ENCODE results near the gene LPP. TPM values are rescaled to one million over a fixed set of nuclear protein-coding genes. Genes with fewer than 3 reads are reported as not detected.
A peak's percentile ranks its signal among the peaks of the same experiment; 100 is the strongest.

The LPP gene
- total RNA-seq, 3 donors from 2014 or later: 15.5 to 19.2 (median 16.5) TPM

DNA sequence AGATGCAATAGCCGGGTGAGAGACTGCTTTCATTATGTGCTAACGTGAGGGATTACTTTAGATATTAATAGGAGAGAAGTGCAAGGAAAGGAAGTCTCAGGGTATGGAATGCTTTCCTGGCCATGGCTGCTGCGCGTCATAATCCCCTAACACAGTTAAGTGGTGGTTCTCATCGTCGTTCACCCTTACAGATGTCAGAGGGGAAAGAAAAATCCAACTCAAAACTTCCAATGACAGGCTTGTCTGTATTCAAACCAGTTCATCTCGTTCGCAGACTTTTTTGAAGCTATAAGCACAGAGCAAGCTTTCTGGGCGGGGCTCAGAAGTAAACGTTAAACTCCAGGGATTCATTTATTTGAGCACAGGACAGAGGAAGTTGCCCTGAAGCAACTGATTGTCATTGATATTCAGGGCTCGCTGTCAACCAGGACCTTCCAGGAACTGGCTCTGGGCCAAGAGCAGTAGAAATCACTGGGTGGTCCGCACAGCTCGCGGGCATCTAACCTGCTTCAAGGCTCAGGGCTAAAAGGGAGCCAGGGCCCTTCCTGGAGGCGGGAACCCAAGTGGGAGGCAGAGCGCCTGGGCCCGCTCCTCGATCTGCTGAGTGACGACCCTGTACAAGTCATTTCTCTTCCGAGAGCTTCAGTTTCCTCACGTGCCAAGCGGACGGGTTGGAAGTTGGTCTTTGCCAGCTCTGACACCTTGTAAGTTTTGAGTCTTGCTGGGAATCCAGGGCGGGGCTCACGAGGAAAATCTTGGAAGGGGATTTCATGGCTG lies 1.1 kb upstream of the LPP start:
- peaks cover 67% of the 10 kb centered on the region for H3K4me1 Mint-ChIP-seq (ENCODE audit: low read depth)
- peak overlapping the region; percentile 90 for H3K4me3 Mint-ChIP-seq
- ATAC-seq (no peak), DNase-seq (no peak)
- no peaks in the 10 kb centered on the region for H3K9me3 Mint-ChIP-seq
- no peaks in the 10 kb centered on the region for H3K36me3 Mint-ChIP-seq (ENCODE audit: insufficient read depth)
- no peaks in the 10 kb centered on the region for H3K27me3 Mint-ChIP-seq (ENCODE audit: low read depth)

GRCh38 chr3:188153437-188154013 lies 432 bp upstream of the LPP start:
- peak; percentile 16 to 18 for ATAC-seq
- peak; percentile 28 for DNase-seq
- H3K36me3 Mint-ChIP-seq (ENCODE audit: insufficient read depth): no peaks in the 10 kb centered on the region

DNA sequence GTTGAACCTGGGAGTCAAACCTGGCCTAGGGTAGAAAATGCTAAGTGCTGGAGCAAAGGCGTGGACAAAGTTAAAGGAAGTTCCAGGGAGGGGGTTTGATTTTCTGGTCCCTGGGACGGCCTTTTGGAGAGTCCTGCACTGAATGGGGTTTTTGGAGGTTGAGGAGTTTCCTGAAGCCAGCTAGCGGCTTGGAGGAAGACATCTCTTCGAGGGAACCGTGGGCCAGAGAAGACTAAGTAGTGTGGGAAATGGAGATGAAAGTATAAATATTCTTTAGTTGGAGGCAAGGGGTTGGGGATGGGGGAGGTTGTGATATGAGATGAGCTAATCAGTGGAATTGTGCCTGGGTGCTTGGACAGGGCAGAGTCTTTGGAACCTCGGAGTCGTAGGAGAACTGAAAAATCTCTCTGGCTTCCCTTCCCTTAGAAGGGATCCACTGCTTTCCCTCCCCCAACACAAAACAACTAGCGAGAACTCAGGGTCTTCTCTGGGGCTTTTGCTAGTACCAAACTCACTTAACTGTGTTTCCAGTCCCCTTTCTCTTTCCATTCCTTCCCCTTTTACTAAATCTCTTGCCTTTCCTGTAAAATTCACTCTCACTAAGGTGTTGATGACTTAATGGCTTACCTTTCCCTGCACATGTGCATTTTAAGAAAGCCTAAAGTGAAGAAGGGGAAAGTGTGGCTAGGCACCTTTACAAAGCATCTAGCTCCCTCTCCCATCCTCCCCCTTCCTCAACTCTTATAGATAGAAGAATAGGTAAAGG lies 1.0 kb downstream of the LPP start:
- no peak for DNase-seq
- Mint-ChIP-seq H3K4me1 (ENCODE audit: low read depth) (peaks cover 69% of the 10 kb centered on the region), H3K36me3 (ENCODE audit: insufficient read depth) (no peaks in the 10 kb centered on the region)

More at GRCh38 chr3:188153437-188154013, 432 bp upstream of the LPP start:
- Mint-ChIP-seq H3K27me3 (ENCODE audit: low read depth) (no peaks in the 10 kb centered on the region), H3K9me3 (no peaks in the 10 kb centered on the region), H3K4me3 (peak overlapping the region; percentile 90), H3K4me1 (ENCODE audit: low read depth) (peaks cover 66% of the 10 kb centered on the region)

DNA sequence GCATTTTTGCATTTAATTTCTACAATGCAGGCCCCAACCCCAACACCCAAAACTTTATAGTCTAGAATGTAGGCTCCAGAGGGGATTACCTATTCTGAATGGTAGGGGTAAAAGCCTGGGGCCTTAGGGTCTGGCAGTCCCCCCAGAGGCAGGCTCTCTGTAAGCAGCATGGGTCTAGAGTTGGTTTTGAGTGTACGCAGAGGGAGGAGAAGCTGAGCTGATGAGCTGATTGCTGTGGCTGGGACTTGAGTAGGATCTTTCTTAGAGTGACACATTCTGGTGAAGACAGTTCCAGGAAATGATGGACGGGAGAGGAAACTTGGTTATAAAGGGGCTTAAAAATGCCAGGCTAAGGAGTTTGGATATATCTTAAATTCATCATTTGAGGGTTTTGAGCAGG lies 2.1 kb downstream of the LPP start:
- DNase-seq: no peak
- peaks cover 72% of the 10 kb centered on the region for H3K4me1 Mint-ChIP-seq (ENCODE audit: low read depth)

More for the DNA sequence above, 1.0 kb downstream of the LPP start:
- Mint-ChIP-seq H3K9me3 (no peaks in the 10 kb centered on the region), H3K4me3 (peak overlapping the region; percentile 84), H3K27me3 (ENCODE audit: low read depth) (no peaks in the 10 kb centered on the region)
- ATAC-seq: no peak

GRCh38 chr3:188157407-188157806 lies 3.5 kb downstream of the LPP start:
- no peaks in the 10 kb centered on the region for H3K27me3 Mint-ChIP-seq (ENCODE audit: low read depth)
- ATAC-seq (no peak), DNase-seq (no peak)
- H3K4me1 Mint-ChIP-seq (ENCODE audit: low read depth): peaks cover 69% of the 10 kb centered on the region
- H3K4me3 Mint-ChIP-seq: no peak overlapping the region
- H3K36me3 Mint-ChIP-seq (ENCODE audit: insufficient read depth): peaks cover 9% of the 10 kb centered on the region
- H3K9me3 Mint-ChIP-seq: no peaks in the 10 kb centered on the region

More for the DNA sequence above, 2.1 kb downstream of the LPP start:
- ATAC-seq: no peak
- no peaks in the 10 kb centered on the region for H3K9me3 Mint-ChIP-seq
- H3K27me3 Mint-ChIP-seq (ENCODE audit: low read depth): no peaks in the 10 kb centered on the region
- H3K4me3 Mint-ChIP-seq: peak overlapping the region; percentile 84
- peaks cover 7% of the 10 kb centered on the region for H3K36me3 Mint-ChIP-seq (ENCODE audit: insufficient read depth)

DNA sequence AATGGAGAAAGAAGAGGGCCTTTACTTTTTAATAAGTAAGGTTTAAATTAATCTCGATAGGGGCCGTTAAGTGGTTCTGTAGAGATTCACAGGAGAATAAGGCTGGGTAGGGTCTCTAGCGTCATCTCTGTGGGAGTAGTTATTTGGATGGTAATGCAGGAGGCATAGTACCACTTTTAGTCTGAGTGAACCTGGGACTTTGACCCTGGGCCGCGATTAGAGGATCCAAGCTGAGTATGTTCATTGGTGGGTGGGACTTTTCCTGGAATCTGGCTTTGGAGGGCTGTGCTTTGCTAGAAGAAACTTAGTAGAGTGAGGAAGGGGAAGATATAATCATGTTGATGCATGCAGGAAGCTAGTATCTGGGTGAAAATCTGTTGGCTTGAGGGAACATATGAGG lies 4.0 kb downstream of the LPP start:
- Mint-ChIP-seq H3K4me1 (ENCODE audit: low read depth) (peaks cover 67% of the 10 kb centered on the region), H3K36me3 (ENCODE audit: insufficient read depth) (peaks cover 9% of the 10 kb centered on the region), H3K27me3 (ENCODE audit: low read depth) (no peaks in the 10 kb centered on the region), H3K9me3 (no peaks in the 10 kb centered on the region), H3K4me3 (no peak overlapping the region)
- DNase-seq: no peak
- no peak for ATAC-seq

DNA sequence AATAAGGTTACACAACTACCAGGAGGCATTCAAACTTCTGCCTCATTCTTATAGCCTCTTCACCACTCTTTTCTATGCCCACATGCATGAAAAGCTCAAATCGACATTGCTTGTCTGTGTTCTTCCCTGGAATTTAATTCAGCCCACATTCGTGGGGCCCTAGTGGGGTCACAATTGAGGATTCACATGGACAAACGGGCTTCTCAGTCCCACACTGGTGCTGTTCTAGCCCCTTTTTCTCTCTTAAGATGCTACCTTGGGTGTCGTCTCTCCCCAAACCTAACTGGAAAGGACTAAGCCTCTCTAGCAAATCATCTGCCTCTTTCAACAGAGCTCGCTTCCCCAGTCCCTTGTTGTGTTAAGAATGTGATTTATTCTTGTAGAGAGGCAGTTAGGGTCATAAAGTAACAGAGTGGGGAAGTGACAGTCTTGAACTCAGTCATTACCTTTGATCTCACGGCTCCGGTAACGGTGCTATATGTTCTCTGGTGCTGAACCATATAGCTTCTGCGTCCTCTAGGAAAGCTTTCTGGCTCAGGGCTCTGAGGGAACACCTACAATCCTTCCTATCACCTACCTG lies 4.9 kb downstream of the LPP start:
- ATAC-seq (no peak), DNase-seq (no peak)
- H3K27me3 Mint-ChIP-seq (ENCODE audit: low read depth): no peaks in the 10 kb centered on the region
- no peak overlapping the region for H3K4me3 Mint-ChIP-seq
- H3K36me3 Mint-ChIP-seq (ENCODE audit: insufficient read depth): peaks cover 9% of the 10 kb centered on the region
- peaks cover 70% of the 10 kb centered on the region for H3K4me1 Mint-ChIP-seq (ENCODE audit: low read depth)
- no peaks in the 10 kb centered on the region for H3K9me3 Mint-ChIP-seq

- H3K4me3 Mint-ChIP-seq: no peak overlapping the region
- H3K27me3 Mint-ChIP-seq (ENCODE audit: low read depth): no peaks in the 10 kb centered on the region
- DNase-seq (no peak), ATAC-seq (no peak)
- peaks cover 74% of the 10 kb centered on the region for H3K4me1 Mint-ChIP-seq (ENCODE audit: low read depth)
- no peaks in the 10 kb centered on the region for H3K9me3 Mint-ChIP-seq
- peaks cover 9% of the 10 kb centered on the region for H3K36me3 Mint-ChIP-seq (ENCODE audit: insufficient read depth)
Measured at GRCh38 chr3:188160751-188161150, 6.8 kb downstream of the LPP start.

- peaks cover 9% of the 10 kb centered on the region for H3K36me3 Mint-ChIP-seq (ENCODE audit: insufficient read depth)
- H3K4me1 Mint-ChIP-seq (ENCODE audit: low read depth): peaks cover 51% of the 10 kb centered on the region
- ATAC-seq (peak in 1 of 2 donors; percentile 35), DNase-seq (peak; percentile 32)
- no peak overlapping the region for H3K4me3 Mint-ChIP-seq
- no peaks in the 10 kb centered on the region for H3K27me3 Mint-ChIP-seq (ENCODE audit: low read depth)
- no peaks in the 10 kb centered on the region for H3K9me3 Mint-ChIP-seq
Measured at GRCh38 chr3:188164248-188164687, 10.3 kb downstream of the LPP start.

DNA sequence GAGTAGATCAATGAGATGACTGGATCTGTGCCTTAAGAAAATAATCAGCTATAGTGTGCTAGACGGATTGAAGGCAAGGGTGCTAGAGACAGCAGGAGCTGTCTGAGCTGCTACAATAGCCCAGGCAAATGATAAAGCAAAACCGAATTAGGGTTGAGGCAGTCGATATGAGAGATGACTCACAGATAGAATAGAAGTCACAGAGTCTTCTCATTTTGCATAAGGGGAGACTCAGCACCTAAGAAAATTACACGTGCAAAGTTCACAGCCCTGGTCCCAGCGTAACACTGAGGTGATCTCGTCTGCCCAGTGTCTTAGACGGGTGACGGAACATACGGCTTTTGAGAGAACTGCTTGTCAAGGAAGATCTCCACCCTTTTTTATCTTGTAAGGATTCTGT lies 11.6 kb downstream of the LPP start:
- H3K9me3 Mint-ChIP-seq: no peaks in the 10 kb centered on the region
- H3K36me3 Mint-ChIP-seq (ENCODE audit: insufficient read depth): peaks cover 6% of the 10 kb centered on the region
- peaks cover 58% of the 10 kb centered on the region for H3K4me1 Mint-ChIP-seq (ENCODE audit: low read depth)
- DNase-seq (no peak), ATAC-seq (peak; percentile 71 to 78)
- H3K4me3 Mint-ChIP-seq: no peak overlapping the region
- no peaks in the 10 kb centered on the region for H3K27me3 Mint-ChIP-seq (ENCODE audit: low read depth)

- ATAC-seq (no peak), DNase-seq (no peak)
- Mint-ChIP-seq H3K9me3 (no peaks in the 10 kb centered on the region), H3K36me3 (ENCODE audit: insufficient read depth) (peaks cover 2% of the 10 kb centered on the region), H3K4me3 (no peak overlapping the region), H3K4me1 (ENCODE audit: low read depth) (peaks cover 62% of the 10 kb centered on the region), H3K27me3 (ENCODE audit: low read depth) (no peaks in the 10 kb centered on the region)
Measured at GRCh38 chr3:188166441-188166840, 12.5 kb downstream of the LPP start.

DNA sequence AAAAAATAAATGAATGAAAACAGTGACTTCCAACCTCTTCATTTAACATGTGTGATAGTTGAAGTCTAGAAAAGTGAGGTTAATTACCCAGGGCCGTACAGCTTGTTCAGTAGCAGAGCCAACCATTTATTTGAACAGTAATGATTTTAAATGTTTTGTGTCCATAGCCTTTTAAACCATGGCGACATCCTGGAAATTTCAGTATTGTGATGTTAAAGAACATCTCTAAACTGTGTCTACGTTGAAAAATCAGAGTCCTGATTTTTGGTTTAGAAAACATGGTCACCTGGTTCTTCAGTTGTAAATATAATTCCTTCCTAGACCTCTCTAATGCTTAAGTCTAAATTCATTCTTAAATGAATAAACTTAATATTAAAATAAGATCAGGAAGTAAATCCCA lies 14.2 kb downstream of the LPP start:
- H3K9me3 Mint-ChIP-seq: no peaks in the 10 kb centered on the region
- DNase-seq (no peak), ATAC-seq (no peak)
- H3K27me3 Mint-ChIP-seq (ENCODE audit: low read depth): no peaks in the 10 kb centered on the region
- no peaks in the 10 kb centered on the region for H3K36me3 Mint-ChIP-seq (ENCODE audit: insufficient read depth)
- H3K4me3 Mint-ChIP-seq: no peak overlapping the region
- peaks cover 58% of the 10 kb centered on the region for H3K4me1 Mint-ChIP-seq (ENCODE audit: low read depth)

DNA sequence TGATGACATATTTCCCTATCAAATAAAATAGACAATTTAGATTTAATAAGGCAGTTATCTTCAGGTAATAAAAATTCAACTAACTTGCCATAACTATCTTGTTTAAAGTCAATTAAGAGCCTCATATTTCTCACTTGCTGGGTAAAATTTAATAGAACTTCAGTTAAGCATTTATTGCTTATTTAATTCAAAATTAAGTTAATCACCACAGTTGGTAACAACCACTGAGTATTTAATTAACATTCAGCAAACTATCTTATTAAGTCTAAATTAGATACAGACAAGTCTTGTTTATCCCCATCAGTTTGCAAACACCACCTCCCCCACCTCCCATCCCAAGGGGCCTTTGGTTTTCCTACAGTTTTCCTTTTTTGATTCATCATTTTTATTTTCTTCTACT lies 14.7 kb downstream of the LPP start:
- no peaks in the 10 kb centered on the region for H3K36me3 Mint-ChIP-seq (ENCODE audit: insufficient read depth)
- no peak for DNase-seq
- no peaks in the 10 kb centered on the region for H3K9me3 Mint-ChIP-seq
- ATAC-seq: no peak
- H3K4me1 Mint-ChIP-seq (ENCODE audit: low read depth): peaks cover 54% of the 10 kb centered on the region
- H3K27me3 Mint-ChIP-seq (ENCODE audit: low read depth): no peaks in the 10 kb centered on the region
- no peak overlapping the region for H3K4me3 Mint-ChIP-seq

GRCh38 chr3:188169830-188170455 lies 16.0 kb downstream of the LPP start:
- peaks cover 4% of the 10 kb centered on the region for H3K36me3 Mint-ChIP-seq (ENCODE audit: insufficient read depth)
- H3K9me3 Mint-ChIP-seq: no peaks in the 10 kb centered on the region
- DNase-seq: no peak
- peak; percentile 9 to 45 for ATAC-seq
- no peaks in the 10 kb centered on the region for H3K27me3 Mint-ChIP-seq (ENCODE audit: low read depth)
- peak overlapping the region; percentile 20 for H3K4me3 Mint-ChIP-seq
- H3K4me1 Mint-ChIP-seq (ENCODE audit: low read depth): peaks cover 51% of the 10 kb centered on the region
